ENCODE measurements around the gene ASRGL1.

- TF ChIP-seq EZH2 (IDR thresholded peaks at IDR 0.05; ENCODE audit: borderline replicate concordance, insufficient read depth, low read depth, low read length, poor library complexity, severe bottlenecking) (no peak), CTCF (IDR thresholded peaks at IDR 0.05) (no peak)
These were observed 15.4 kb downstream of the ASRGL1 start for GRCh38 chr11:62352355-62353336.
